Osteoblast (primary cell): Measurements from ENCODE around the gene HSPB6. TPM values are rescaled to one million over a fixed set of nuclear protein-coding genes. Genes with fewer than 3 reads are reported as not detected.
A peak's percentile ranks its signal among the peaks of the same experiment; 100 is the strongest.

ENCODE experiments used
- DNase-seq: peaks from one replicate; pipeline ENCODE4 v3.0.0; 2011; ENCODE audit warnings: low spot score, mixed read lengths; ENCODE audit not compliant: insufficient read length; ENCODE audit errors: missing footprints
- H2AFZ ChIP-seq: 2 replicates; pipeline ENCODE4 v1.6.0; 2011; ENCODE audit warnings: mild to moderate bottlenecking, low read length
- H3K27ac ChIP-seq: 2 replicates; pipeline ENCODE4 v1.5.1; 2011; ENCODE audit warnings: mild to moderate bottlenecking, low read depth, low read length, moderate library complexity
- H3K27me3 ChIP-seq: 2 replicates; pipeline ENCODE4 v1.6.0; 2012; ENCODE audit warnings: mild to moderate bottlenecking, control low read depth, inconsistent platforms, low read length, moderate library complexity; ENCODE audit not compliant: insufficient read depth
- H3K36me3 ChIP-seq: 2 replicates; pipeline ENCODE4 v1.5.1; 2011; ENCODE audit warnings: mild to moderate bottlenecking, low read length, control low read depth, moderate library complexity; ENCODE audit not compliant: insufficient read depth
- H3K4me1 ChIP-seq: 2 replicates; pipeline ENCODE4 v1.5.1; 2011; ENCODE audit warnings: mild to moderate bottlenecking, low read length, control low read depth, moderate library complexity; ENCODE audit not compliant: insufficient read depth
- H3K4me2 ChIP-seq: 2 replicates; pipeline ENCODE4 v1.6.0; 2011; ENCODE audit warnings: mild to moderate bottlenecking, low read length; ENCODE audit not compliant: insufficient read depth
- H3K4me3 ChIP-seq: fragments of 200-600 bp; sonication (generic); 3 replicates; pipeline ENCODE4 v1.5.1; 2012; ENCODE audit warnings: mild to moderate bottlenecking, low read length, inconsistent platforms; ENCODE audit not compliant: insufficient read depth
- H3K79me2 ChIP-seq: 2 replicates; pipeline ENCODE4 v1.6.0; 2012; ENCODE audit warnings: mild to moderate bottlenecking, low read length, control low read depth, inconsistent platforms; ENCODE audit not compliant: insufficient read depth
- H3K9me3 ChIP-seq: 2 replicates; pipeline ENCODE4 v1.5.1; 2011; ENCODE audit warnings: low read depth, low read length, control low read depth
- H4K20me1 ChIP-seq: 2 replicates; pipeline ENCODE4 v1.6.0; 2012; ENCODE audit warnings: mild to moderate bottlenecking, low read length, control low read depth; ENCODE audit not compliant: insufficient read depth
- CTCF ChIP-seq: IDR thresholded peaks from 2 replicates; pipeline ENCODE4 v1.5.1; 2011; ENCODE audit warnings: mild to moderate bottlenecking, low read depth, low read length, moderate library complexity; ENCODE audit errors: extremely low read depth
- total RNA-seq: library from RNA; depleted of rRNA; stranded (reverse); fragments of >200 nt; gene quantifications from 2 replicates; pipeline ENCODE4 v1.2.3, GENCODE V29; 2012

HSPB6 gene
- total RNA-seq, 1 donor: 14.5 TPM

- no peak overlapping the region for H3K4me2 ChIP-seq
- peaks cover 10% of the 10 kb centered on the region for H3K4me1 ChIP-seq
- H3K79me2 ChIP-seq: peaks cover 4% of the 10 kb centered on the region
- no peaks in the 10 kb centered on the region for H3K9me3 ChIP-seq
- no peaks in the 10 kb centered on the region for H3K27me3 ChIP-seq
- H2AFZ ChIP-seq: no peak overlapping the region
- no peaks in the 10 kb centered on the region for H4K20me1 ChIP-seq
- no peak overlapping the region for H3K27ac ChIP-seq
- H3K36me3 ChIP-seq: no peaks in the 10 kb centered on the region
- peak; percentile 35 for DNase-seq
- no peak for TF ChIP-seq CTCF
- no peak overlapping the region for H3K4me3 ChIP-seq
These were observed 44.0 kb downstream of the HSPB6 start for GRCh38 chr19:35712567-35713505.

- no peak for TF ChIP-seq CTCF
- Histone ChIP-seq H2AFZ (no peak overlapping the region), H3K4me2 (no peak overlapping the region), H3K4me3 (no peak overlapping the region), H3K36me3 (no peaks in the 10 kb centered on the region), H4K20me1 (no peaks in the 10 kb centered on the region), H3K79me2 (peaks cover 4% of the 10 kb centered on the region), H3K27ac (no peak overlapping the region), H3K4me1 (peaks cover 5% of the 10 kb centered on the region), H3K9me3 (no peaks in the 10 kb centered on the region), H3K27me3 (no peaks in the 10 kb centered on the region)
- DNase-seq: peak; percentile 75
These were observed 45.8 kb downstream of the HSPB6 start for GRCh38 chr19:35710784-35711723.

- DNase-seq: no peak
- no peaks in the 10 kb centered on the region for H3K27me3 ChIP-seq
- H3K4me1 ChIP-seq: no peaks in the 10 kb centered on the region
- H3K4me2 ChIP-seq: no peak overlapping the region
- no peaks in the 10 kb centered on the region for H3K79me2 ChIP-seq
- no peaks in the 10 kb centered on the region for H3K9me3 ChIP-seq
- no peak for TF ChIP-seq CTCF
- H2AFZ ChIP-seq: no peak overlapping the region
- no peak overlapping the region for H3K4me3 ChIP-seq
- H4K20me1 ChIP-seq: no peaks in the 10 kb centered on the region
- no peaks in the 10 kb centered on the region for H3K36me3 ChIP-seq
- no peak overlapping the region for H3K27ac ChIP-seq
These were observed 48.4 kb downstream of the HSPB6 start for GRCh38 chr19:35708391-35708790.

Other genes with a start within 250 kb of the HSPB6 start
- 24.2 and 30.9 TPM in 2 replicates for gene DMKN, start 243.4 kb downstream of the HSPB6 start, total RNA-seq
- 4.7 and 12.1 TPM in 2 replicates for gene SBSN, start 228.7 kb downstream of the HSPB6 start, total RNA-seq
- gene GAPDHS, start 223.6 kb downstream of the HSPB6 start, total RNA-seq: not detected in 2 replicates
- gene TMEM147, start 211.4 kb downstream of the HSPB6 start, total RNA-seq: 93.1 and 98.8 TPM in 2 replicates
- not detected in 2 replicates for gene ATP4A, start 193.4 kb downstream of the HSPB6 start, total RNA-seq
- gene PMIS2, start 170.9 kb downstream of the HSPB6 start, total RNA-seq: not detected in 2 replicates
- gene HAUS5, start 144.3 kb downstream of the HSPB6 start, total RNA-seq: 3.2 and 4.7 TPM in 2 replicates
- 36.2 and 45.2 TPM in 2 replicates for gene RBM42, start 128.0 kb downstream of the HSPB6 start, total RNA-seq
- 0.29 and 0.36 TPM in 2 replicates for gene ETV2, start 115.3 kb downstream of the HSPB6 start, total RNA-seq
- gene COX6B1, start 108.7 kb downstream of the HSPB6 start, total RNA-seq: 123 and 185 TPM in 2 replicates
- not detected in 2 replicates for gene UPK1A, start 90.5 kb downstream of the HSPB6 start, total RNA-seq
- not detected in 2 replicates for gene ZBTB32, start 52.5 kb downstream of the HSPB6 start, total RNA-seq
- gene KMT2B, start 39.0 kb downstream of the HSPB6 start, total RNA-seq: 6.5 and 6.8 TPM in 2 replicates
- gene IGFLR1, start 14.6 kb downstream of the HSPB6 start, total RNA-seq: 0.72 and 0.88 TPM in 2 replicates
- 5.8 and 8.8 TPM in 2 replicates for gene U2AF1L4, start 11.6 kb downstream of the HSPB6 start, total RNA-seq
- 8.8 and 11.6 TPM in 2 replicates for gene PSENEN, start 11.4 kb downstream of the HSPB6 start, total RNA-seq
- 9.0 and 13.6 TPM in 2 replicates for gene LIN37, start 8.5 kb downstream of the HSPB6 start, total RNA-seq
- 5.8 and 6.2 TPM in 2 replicates for gene PROSER3, start 1.1 kb upstream of the HSPB6 start, total RNA-seq
- gene ARHGAP33, start 18.5 kb upstream of the HSPB6 start, total RNA-seq: 2.2 and 2.4 TPM in 2 replicates
- not detected in 2 replicates for gene PRODH2, start 55.8 kb upstream of the HSPB6 start, total RNA-seq
- gene NPHS1, start 95.5 kb upstream of the HSPB6 start, total RNA-seq: not detected in 2 replicates
- not detected in 2 replicates for gene KIRREL2, start 99.9 kb upstream of the HSPB6 start, total RNA-seq
- gene APLP1, start 111.5 kb upstream of the HSPB6 start, total RNA-seq: 2.1 and 3.6 TPM in 2 replicates
- 4.4 and 5.8 TPM in 2 replicates for gene NFKBID, start 143.5 kb upstream of the HSPB6 start, total RNA-seq
- 0.36 and 1.5 TPM in 2 replicates for gene HCST, start 145.5 kb upstream of the HSPB6 start, total RNA-seq
- gene TYROBP, start 151.3 kb upstream of the HSPB6 start, total RNA-seq: 0.36 TPM in 1 of 2 replicates, not detected in the other
- gene LRFN3, start 179.3 kb upstream of the HSPB6 start, total RNA-seq: 4.4 and 6.9 TPM in 2 replicates
- 15.3 and 21.0 TPM in 2 replicates for gene SDHAF1, start 238.2 kb upstream of the HSPB6 start, total RNA-seq